HUES48 (cell line): Measurements from ENCODE around the gene TMBIM1.

Experiments
- H3K27ac ChIP-seq: one replicate; pipeline ENCODE4 v1.7.0; 2013; ENCODE audit warnings: low read depth, low read length, inconsistent platforms
- H3K27me3 ChIP-seq: 2 replicates; pipeline ENCODE4 v1.6.1; 2013; ENCODE audit warnings: mild to moderate bottlenecking, low read length; ENCODE audit not compliant: control insufficient read depth, insufficient read depth
- H3K36me3 ChIP-seq: 2 replicates; pipeline ENCODE4 v1.6.1; 2013; ENCODE audit warnings: low read length; ENCODE audit not compliant: control insufficient read depth, insufficient read depth
- H3K4me1 ChIP-seq: 2 replicates; pipeline ENCODE4 v1.6.1; 2013; ENCODE audit warnings: mild to moderate bottlenecking, low read length; ENCODE audit not compliant: control insufficient read depth, insufficient read depth
- H3K4me3 ChIP-seq: 2 replicates; pipeline ENCODE4 v1.5.1; 2013; ENCODE audit warnings: mild to moderate bottlenecking, low read depth, low read length
- H3K9ac ChIP-seq: 2 replicates; pipeline ENCODE4 v1.6.1; 2013; ENCODE audit warnings: mild to moderate bottlenecking, low read depth, low read length, moderate library complexity
- H3K9me3 ChIP-seq: 2 replicates; pipeline ENCODE4 v1.6.1; 2013; ENCODE audit warnings: low read length; ENCODE audit not compliant: control insufficient read depth, insufficient read depth

Gene TMBIM1

DNA sequence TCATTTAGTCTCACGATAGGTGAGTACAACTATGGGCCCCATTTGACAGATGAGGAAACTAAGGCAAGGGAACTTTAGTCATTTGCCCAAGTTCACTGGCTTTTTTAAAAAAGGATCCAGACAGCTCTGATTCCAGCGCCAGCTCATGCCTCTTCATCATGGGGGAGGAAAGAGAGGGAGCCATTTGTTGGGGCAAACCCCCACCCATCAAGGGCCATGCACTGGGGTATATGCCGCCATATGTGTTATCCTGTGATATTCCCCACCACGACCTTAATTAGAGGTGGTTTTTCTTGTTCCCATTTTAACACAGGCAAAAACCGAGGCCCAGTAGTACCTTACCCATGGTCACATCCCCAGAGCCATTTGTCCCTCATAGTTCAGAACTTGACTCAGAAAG is 32.1 kb downstream of the TMBIM1 start:
- Histone ChIP-seq H3K9ac (no peak overlapping the region), H3K27me3 (no peaks in the 10 kb centered on the region), H3K4me1 (peaks cover 19% of the 10 kb centered on the region), H3K36me3 (peaks cover 31% of the 10 kb centered on the region), H3K4me3 (no peak overlapping the region), H3K9me3 (no peaks in the 10 kb centered on the region), H3K27ac (peak overlapping the region; percentile 63)

DNA sequence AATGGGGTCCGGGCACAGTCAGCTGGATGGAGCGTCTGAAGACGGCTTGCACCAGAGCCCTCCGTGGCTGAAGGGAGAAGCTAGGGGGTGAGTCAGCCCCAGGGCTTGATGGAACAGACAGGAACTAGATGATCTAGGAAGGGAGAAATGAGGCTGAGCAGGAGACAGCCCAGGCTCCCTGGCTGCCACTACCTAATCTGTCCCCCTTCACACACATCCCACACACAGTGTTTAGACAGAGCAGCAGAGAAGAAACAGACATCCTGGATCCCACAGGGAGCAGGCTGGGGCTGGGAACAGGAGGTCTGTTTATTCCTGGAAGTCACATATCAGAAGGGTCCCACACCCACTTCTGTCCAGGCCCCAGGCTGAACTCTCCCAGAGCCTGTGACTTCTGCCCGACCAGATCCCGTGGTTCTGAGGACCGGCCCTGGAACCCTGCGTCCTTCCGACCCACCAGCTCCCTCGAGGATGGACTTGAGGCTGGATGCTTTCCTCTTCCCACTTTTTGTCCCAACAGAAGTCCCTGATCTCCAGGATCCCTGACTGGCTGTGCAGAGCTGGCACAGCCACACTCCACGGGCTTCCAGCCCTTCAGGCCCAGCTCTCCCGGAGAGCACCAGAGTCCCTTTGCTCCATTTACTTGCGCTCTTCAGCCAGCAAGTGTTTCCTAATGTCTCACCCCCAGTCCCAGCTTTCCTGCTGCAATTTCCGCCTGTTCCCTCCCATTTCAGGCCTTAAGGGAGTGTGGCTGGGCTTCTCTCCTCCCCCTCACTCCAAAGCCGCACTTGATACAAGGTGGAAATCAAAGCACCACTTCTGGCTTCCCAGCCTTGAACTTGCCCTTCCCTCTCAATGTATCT is 33.0 kb downstream of the TMBIM1 start:
- H3K4me3 ChIP-seq, result no peak overlapping the region
- no peaks in the 10 kb centered on the region for H3K27me3 ChIP-seq
- H3K9me3 ChIP-seq, result no peaks in the 10 kb centered on the region
- H3K36me3 ChIP-seq, result peaks cover 31% of the 10 kb centered on the region
- peaks cover 19% of the 10 kb centered on the region for H3K4me1 ChIP-seq
- H3K27ac ChIP-seq, result peak overlapping the region; percentile 1
- no peak overlapping the region for H3K9ac ChIP-seq

DNA sequence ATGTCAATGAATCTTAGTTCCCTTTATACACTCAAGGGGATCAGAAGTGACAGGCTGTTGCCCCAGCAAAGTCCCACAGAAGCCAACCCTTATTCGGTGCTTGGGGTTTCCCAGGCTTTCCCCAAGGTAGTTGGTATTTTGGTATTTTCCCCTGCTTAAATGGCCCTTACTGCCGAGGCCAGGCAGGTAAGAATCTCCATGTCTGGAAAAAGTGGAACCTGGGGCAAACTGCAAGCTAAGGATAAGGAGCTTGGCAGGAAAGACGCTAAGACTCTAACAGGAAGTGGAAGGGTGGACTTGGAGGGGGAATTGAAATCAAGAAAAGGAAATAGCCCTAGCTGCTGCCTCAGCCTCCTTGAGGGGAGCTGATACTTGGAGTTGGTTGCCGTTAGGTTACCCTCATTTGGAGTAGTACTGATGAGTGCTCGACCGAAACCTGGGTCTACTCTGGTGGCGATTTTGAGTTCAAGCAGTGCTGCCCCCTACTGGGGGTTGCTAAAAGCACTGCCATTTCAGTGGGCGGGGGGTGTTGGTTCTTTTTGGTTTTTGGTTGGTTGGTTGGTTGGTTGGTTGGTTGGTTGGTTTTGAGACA is 34.8 kb downstream of the TMBIM1 start:
- H3K4me1 ChIP-seq, result peaks cover 19% of the 10 kb centered on the region
- H3K27ac ChIP-seq, result peak overlapping the region; percentile 27
- H3K27me3 ChIP-seq, result no peaks in the 10 kb centered on the region
- H3K9me3 ChIP-seq, result no peaks in the 10 kb centered on the region
- peaks cover 37% of the 10 kb centered on the region for H3K36me3 ChIP-seq
- H3K9ac ChIP-seq, result no peak overlapping the region
- H3K4me3 ChIP-seq, result no peak overlapping the region

DNA sequence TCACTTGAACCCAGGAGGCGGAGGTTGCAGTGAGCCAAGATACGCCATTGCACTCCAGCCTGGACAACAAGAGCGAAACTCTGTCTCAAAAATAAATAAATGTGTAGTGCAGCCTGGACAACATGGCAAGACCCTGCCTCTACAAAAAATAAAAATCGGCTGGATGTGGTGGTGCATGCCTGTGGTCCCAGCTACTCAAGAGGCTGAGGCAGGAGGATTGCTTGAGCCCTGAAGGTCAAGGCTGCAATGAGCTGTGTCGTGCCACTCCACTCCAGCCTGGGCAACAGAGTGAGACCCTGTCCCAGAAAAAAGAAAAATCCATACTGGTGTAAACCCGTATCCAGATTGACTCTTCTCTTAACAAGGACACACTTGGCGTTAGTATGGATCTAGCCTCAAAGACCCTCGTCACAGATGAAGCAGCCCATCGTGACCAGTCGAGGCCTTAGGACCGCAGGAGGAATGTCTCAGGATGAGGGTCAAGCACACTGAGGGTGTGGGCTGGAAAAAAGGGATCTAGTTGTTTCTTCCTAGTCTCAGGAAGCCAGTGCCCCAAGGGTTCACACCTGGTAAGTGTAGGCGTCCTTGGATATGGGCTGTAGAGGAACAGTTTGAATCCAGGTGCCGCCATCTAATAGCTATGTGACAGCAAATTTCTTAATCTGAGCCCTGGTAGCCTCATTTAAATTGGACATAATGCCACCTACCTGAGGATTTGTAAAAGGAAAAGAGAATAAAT is 35.5 kb downstream of the TMBIM1 start:
- Histone ChIP-seq H3K4me3 (no peak overlapping the region), H3K4me1 (peaks cover 18% of the 10 kb centered on the region), H3K9ac (no peak overlapping the region), H3K27me3 (no peaks in the 10 kb centered on the region), H3K9me3 (no peaks in the 10 kb centered on the region), H3K27ac (no peak overlapping the region), H3K36me3 (peaks cover 44% of the 10 kb centered on the region)

DNA sequence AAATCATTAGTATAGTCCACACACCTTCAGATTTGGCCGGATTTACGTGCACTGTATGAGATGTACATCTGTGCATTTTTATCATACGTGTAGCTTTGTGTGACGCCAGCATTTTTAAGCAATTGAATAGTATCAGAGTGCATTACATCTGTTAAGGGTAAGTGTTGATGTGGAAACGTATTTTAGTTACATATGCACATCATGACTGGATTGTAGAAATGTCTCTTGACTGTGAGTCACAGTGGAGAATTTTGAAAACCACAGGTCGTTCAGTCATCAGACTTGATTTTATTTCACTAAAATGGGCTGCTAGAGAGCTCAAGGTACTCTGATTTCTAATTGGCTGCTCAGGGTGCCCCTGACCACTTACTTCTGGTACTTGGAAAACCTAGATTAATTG is 36.9 kb downstream of the TMBIM1 start:
- H3K36me3 ChIP-seq, result peaks cover 57% of the 10 kb centered on the region

DNA sequence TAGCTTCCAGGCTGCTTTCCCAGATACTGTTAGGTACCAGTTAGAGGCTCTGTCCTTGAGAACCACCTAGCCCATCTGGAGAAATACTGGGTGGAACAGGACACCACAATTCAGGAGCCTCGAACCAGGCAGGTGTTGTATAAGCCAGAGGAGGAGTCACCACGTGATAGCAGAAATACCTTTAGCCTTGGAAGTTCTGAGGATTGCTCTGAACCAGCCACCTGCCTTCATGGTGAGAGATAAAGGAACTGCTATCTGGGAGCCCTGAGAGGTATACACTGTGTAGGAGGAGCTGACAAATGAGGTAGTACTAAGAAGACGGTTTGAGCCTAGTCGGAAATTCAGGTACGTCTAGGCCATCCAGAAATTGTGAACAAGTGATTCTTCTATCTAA is 39.1 kb downstream of the TMBIM1 start:
- Histone ChIP-seq H3K4me1 (0 out of 2 replicates have a peak, but pooled peaks cover 5% of the 10 kb centered on the region), H3K27ac (no peak overlapping the region), H3K9me3 (no peaks in the 10 kb centered on the region), H3K36me3 (peaks cover 79% of the 10 kb centered on the region), H3K9ac (no peak overlapping the region), H3K27me3 (no peaks in the 10 kb centered on the region), H3K4me3 (no peak overlapping the region)

More for the DNA sequence above, 36.9 kb downstream of the TMBIM1 start:
- Histone ChIP-seq H3K9ac (no peak overlapping the region), H3K4me3 (no peak overlapping the region), H3K27ac (no peak overlapping the region), H3K9me3 (no peaks in the 10 kb centered on the region), H3K4me1 (peaks cover 8% of the 10 kb centered on the region; the same call in 1 of the 2 replicates), H3K27me3 (no peaks in the 10 kb centered on the region)

DNA sequence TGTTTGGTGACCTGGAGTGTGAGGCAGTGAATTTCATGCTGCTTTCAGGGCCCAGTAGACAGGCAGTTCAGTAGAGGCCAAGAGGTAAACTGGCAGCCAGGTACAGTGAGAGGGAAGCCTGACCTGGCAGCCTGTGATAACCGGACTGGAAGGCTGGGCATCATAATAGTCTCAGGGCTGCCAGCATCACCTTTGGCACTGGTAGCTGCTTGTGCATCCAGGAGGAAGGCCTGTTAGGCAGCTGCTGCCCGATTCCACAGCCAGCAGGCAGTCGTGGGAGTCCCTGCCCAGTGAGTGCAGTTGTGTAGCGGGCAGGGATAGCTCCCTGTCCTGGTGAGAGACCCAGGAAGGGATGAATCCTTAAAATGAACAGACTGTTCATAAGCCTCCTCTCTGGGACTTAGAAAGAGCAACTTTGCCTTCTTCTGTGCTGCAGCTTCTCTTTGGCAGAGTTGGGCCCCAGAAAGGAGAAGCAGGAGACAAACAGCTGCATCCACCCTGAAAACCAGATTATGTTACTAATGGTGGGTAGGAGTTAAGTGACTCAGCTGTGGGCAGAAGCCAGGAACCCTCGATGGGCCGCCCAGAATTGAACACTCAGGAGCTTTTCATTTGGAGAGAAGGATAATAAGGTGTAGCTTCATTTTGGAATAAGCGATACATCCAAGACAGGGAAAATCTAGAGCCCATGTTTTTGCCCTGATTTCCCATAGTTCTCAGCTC is 39.6 kb downstream of the TMBIM1 start:
- no peaks in the 10 kb centered on the region for H3K9me3 ChIP-seq
- peaks cover 83% of the 10 kb centered on the region for H3K36me3 ChIP-seq
- no peak overlapping the region for H3K4me3 ChIP-seq
- no peak overlapping the region for H3K27ac ChIP-seq
- no peak overlapping the region for H3K9ac ChIP-seq
- no peaks in the 10 kb centered on the region for H3K27me3 ChIP-seq
- 0 out of 2 replicates have a peak, but pooled peaks cover 5% of the 10 kb centered on the region for H3K4me1 ChIP-seq

DNA sequence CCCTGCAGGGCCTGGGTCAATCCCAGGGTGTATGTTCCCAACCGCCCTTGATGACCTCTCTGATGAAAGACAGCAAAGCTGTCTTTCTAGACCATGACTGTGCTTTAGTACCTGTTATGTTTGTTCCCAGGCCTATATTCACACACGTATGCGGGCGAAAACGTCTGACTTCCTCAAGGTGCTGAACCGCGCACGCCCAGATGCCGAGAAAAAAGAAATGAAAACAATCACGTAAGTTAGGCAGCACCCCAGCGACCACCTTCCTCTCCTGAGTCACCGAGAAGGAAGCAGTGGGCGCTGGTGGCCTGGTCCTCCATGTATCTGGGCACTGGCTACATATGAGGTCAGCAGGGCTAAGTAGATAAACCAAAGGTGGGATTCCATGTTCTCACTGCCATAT is 42.6 kb downstream of the TMBIM1 start:
- Histone ChIP-seq H3K4me3 (no peak overlapping the region), H3K27me3 (no peaks in the 10 kb centered on the region), H3K27ac (no peak overlapping the region), H3K4me1 (no peaks in the 10 kb centered on the region), H3K9ac (no peak overlapping the region), H3K36me3 (peaks cover 94% of the 10 kb centered on the region), H3K9me3 (no peaks in the 10 kb centered on the region)

DNA sequence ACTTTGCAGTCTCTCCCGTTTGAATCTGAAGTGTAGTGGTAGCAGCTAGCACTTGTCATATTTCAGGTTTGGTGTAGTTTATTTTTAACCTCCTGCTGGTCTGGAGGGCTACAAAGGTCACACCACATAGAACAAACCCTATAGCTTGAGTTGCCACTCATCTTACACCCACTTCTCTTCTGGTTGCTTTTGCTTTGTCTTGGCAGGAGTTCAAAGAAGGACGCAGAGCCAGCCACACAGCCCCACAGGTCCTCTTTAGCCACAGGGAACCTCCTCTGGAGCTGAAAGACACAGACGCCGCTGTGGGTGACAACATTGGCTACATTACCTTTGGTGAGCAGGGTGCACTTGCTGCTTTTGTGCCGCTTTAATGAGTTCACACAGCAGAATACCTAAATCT is 47.1 kb downstream of the TMBIM1 start:
- peaks cover 93% of the 10 kb centered on the region for H3K36me3 ChIP-seq

DNA sequence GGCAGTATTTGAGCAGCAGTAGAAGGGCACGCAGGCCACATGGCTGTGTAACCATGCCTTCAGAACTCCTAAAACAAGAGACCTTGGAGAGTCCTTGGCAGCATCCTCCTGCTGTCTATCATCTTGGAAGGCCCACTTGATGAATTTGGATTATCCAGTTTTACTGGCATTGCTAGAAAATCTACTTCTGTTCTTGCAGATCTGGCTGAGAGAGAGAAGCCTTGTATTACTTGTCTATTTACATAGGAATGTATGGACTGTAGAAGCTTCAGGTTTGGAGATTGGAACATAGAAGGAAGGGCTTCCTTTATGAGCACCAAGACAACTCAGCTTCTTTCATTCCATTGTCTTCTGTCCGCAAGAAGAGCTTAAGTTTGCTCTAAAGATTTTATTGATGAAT is 47.6 kb downstream of the TMBIM1 start:
- Histone ChIP-seq H3K4me3 (no peak overlapping the region), H3K27ac (no peak overlapping the region), H3K9ac (no peak overlapping the region), H3K4me1 (no peaks in the 10 kb centered on the region), H3K36me3 (peaks cover 93% of the 10 kb centered on the region), H3K27me3 (no peaks in the 10 kb centered on the region), H3K9me3 (no peaks in the 10 kb centered on the region)

More for the DNA sequence above, 47.1 kb downstream of the TMBIM1 start:
- H3K4me1 ChIP-seq, result no peaks in the 10 kb centered on the region
- H3K27me3 ChIP-seq, result no peaks in the 10 kb centered on the region
- no peak overlapping the region for H3K4me3 ChIP-seq
- no peaks in the 10 kb centered on the region for H3K9me3 ChIP-seq
- H3K9ac ChIP-seq, result no peak overlapping the region
- H3K27ac ChIP-seq, result no peak overlapping the region
